GM21723 (cell line): Measurements from ENCODE around the gene KCNC3.

ENCODE experiments used
- ATAC-seq: cut with Tn5 transposase; IDR thresholded peaks from one replicate; pipeline ENCODE4 v1.9.1; 2021; ENCODE audit warnings: mild to moderate bottlenecking, moderate library complexity; ENCODE audit not compliant: unreplicated experiment

Gene KCNC3

DNA sequence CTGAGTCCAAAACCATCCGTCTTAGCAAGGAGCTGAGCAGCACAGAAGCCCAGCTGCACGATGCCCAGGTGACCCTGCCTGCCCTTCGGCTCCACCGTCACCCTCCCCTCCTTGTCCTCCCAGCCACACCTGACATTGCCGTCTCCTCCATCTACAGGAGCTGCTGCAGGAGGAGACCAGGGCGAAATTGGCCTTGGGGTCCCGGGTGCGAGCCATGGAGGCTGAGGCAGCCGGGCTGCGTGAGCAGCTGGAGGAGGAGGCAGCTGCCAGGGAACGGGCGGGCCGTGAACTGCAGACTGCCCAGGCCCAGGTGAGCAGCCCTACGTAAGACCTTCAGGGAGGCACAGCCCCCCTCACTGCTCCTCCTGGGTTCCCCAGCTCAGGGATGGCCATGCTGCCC is 49.1 kb downstream of the KCNC3 start:
- ATAC-seq: no peak

DNA sequence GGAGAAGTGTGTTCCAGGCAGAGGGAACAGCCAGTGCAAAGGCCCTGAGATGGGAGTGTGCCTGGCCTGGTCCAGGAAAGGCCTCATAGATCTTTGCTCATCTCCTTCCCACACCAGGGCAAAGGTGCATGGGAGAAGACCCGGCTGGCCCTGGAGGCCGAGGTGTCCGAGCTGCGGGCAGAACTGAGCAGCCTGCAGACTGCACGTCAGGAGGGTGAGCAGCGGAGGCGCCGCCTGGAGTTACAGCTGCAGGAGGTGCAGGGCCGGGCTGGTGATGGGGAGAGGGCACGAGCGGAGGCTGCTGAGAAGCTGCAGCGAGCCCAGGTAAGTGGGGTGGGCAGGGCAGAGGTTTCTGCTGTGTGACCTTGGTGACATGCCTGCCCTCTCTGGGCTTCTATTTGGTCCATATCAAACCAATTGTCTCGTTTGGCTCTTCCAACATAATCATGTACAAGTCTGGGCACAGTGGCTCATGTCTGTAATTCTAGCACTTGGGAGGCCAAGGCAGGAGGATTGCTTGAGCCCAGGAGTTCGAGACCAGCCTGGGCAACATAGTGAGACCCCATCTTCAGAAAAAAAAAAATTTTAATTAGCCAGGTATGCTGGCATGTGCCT is 51.1 kb downstream of the KCNC3 start:
- no peak for ATAC-seq

DNA sequence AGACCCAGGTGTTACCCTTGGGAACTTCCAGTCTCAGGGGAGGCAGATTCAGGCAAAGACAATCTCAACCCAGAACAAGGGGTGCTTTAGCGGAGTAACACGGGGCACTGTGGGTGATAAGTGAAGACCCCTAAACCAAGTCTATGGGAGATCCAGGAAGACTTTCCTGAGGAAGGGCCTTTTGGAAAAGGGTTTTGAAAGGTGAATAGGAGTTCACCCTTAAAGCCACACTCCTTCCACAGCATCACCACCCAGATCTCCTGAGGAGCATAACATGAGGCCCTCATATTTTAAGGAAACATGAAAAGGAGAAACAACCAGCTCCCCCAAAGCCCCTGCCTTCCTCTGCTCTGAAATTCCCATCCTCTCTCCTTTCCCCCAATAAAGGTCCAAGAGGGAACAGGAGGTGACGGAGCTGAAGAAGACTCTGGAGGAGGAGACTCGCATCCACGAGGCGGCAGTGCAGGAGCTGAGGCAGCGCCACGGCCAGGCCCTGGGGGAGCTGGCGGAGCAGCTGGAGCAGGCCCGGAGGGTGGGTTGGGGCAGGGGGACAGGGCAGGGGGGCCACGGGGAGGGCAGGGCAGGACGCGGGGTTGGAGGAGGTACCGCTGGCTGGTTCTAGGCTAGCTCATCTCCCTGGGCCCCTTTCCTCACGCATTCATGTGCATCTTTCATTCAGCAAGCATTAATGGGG is 52.7 kb downstream of the KCNC3 start:
- ATAC-seq: no peak

DNA sequence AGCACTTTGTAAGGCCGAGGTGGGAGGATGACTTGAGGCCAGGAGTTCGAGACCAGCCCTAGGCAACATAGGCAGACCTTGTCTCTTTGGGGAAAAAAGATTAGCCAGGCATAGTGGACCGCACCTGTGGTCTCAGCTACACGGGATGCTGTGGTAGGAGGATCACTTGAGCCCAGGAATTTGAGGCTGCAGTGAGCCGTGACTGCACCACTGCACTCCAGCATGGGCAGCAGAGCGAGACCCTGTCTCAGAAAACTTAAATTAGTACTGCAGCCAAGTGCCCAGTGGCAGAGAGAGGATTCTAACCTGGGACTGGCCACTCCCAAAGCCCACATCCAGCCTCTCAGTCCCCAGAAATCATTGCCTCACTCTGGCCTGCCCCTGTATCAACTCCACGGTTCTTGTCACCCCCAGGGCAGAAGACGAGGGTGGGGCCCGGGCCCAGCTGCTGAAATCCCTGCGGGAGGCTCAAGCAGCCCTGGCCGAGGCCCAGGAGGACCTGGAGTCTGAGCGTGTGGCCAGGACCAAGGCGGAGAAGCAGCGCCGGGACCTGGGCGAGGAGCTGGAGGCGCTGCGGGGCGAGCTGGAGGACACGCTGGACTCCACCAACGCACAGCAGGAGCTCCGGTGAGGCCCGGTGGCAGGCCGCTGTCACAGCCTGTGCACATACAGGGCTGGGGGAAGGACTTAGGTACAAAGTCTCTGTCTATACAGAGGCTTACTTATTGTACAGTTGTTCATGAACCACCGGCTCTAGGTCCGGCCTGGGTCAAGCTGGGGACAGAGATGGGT is 53.4 kb downstream of the KCNC3 start:
- no peak for ATAC-seq

DNA sequence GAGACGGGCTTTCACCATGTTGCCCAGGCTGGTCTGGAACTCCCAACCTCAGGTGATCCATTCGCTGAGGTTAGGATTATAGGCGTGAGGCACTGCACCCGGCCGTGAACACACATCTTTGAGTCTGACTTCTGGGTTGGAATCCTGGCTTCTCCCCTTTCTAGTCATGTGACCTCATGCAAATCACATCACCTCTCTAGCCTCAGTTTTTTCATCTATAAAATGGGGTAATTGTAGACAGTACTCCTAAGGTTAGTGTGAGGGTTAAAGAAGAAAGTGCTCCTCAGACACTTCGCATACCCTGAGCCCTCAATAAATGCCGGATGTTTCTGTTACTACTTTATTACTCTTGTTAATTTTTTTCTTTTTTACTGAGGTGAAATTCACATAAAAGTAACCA is 55.4 kb downstream of the KCNC3 start:
- ATAC-seq: no peak

DNA sequence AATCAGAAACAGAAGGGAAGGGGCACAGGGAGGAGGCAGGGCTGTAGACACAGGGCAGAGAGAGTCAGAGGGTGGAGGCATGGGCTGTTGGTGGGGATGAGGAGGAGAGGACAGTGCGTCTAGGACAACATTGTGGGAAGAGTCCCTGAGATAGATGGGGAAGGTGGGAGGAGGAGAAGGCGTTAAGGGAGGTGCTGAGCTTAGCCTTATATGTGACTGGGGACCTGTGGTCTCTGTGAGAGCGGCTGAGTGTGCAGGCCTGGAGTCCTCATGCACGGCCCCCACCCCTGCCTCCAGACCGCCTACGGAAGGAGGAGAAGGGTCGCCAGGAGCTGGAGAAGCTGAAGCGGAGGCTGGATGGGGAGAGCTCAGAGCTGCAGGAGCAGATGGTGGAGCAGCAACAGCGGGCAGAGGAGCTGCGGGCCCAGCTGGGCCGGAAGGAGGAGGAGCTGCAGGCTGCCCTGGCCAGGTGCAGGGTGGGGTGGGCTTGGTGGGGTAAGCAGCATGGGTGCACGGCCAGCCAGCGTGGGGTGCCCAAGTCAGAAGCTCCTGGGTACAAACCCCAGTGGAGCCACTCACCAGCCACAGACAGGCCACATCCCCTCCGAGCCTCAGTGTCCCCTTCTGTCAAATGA is 56.8 kb downstream of the KCNC3 start:
- no peak for ATAC-seq

DNA sequence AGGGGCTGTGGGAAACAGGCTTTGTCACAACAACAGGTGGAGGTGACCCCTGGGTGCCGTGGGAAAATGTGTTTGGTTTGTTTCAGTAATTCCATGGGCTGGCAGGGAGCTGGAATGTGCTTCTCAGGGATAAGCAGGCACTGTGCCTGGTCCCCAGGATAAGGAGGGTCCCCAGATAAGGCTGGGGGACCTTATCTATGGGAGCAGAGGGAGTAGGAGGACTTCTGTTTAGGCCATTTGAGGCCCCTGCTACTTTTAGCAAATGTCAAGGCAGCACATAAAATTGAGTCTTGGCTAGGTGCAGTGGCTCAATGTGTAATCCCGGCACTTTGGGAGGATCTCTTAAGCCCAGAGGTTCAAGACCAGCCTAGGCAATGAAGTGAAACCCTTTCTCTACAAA is 59.5 kb downstream of the KCNC3 start:
- ATAC-seq: no peak

DNA sequence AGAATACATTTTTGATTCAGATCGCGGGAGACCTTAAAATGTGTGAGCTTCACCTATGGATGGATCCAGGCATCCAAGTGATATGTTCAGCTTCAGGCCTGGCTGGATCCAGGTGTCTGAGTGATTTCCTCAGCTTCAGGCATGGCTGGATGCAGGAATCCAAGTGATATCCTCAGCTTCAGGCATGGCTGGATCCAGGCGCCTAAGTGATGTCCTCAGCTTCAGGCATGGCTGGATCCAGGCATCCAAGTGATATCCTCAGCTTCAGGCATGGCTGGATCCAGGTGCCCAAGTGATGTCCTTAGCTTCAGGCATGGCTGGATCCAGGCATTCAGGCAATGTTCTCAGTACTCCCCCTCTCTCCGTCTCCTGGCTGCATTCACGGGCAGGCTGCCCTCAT is 60.7 kb downstream of the KCNC3 start:
- no peak for ATAC-seq

DNA sequence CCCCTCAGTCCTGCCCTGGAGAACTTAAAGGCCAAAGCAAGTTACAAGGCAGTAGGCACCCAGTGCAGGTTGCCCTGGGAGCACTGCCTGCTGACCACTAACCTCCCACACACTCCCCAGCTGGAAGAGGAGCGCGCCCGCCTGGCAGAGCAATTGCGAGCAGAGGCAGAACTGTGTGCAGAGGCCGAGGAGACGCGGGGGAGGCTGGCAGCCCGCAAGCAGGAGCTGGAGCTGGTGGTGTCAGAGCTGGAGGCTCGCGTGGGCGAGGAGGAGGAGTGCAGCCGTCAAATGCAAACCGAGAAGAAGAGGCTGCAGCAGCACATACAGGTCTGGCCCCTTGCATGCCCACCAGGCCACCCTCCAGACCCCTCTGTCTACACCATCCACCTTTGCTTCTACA is 61.1 kb downstream of the KCNC3 start:
- no peak for ATAC-seq

DNA sequence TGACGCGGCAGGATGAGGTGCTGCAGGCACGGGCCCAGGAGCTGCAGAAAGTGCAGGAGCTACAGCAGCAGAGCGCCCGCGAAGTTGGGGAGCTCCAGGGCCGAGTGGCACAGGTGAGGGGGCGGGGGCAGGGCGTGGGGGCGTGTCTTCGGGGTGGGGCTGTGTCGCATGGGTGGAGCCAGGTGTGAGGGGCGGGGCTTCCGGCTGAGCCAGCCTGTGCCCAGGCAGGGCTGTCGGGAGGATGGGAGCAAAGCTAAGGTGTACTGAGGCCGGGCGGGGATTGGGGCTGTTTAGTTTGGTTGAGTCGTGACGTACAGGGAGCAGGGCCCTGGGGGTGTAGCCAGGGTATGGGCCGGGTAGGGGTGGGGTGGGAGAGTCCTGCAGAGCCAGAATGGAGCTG is 62.3 kb downstream of the KCNC3 start:
- ATAC-seq: no peak

DNA sequence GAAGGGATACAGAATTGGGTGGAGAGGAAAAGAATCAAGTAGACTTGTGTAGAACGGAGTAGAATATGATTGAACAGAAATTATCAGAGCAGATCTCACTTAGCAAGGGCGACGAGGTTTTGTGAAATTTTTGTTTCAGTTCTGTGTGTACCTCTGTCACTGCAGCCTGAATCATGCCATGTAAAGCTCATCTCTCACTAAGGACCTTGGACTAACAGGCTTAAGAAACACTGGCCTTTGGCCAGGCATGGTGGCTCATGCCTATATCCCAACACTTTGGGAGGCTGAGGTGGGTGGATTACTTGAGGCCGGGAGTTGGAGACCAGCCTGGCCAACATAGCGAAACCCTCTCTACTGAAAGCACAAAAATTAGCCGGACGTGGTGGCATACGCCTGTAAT is 63.1 kb downstream of the KCNC3 start:
- ATAC-seq: no peak

DNA sequence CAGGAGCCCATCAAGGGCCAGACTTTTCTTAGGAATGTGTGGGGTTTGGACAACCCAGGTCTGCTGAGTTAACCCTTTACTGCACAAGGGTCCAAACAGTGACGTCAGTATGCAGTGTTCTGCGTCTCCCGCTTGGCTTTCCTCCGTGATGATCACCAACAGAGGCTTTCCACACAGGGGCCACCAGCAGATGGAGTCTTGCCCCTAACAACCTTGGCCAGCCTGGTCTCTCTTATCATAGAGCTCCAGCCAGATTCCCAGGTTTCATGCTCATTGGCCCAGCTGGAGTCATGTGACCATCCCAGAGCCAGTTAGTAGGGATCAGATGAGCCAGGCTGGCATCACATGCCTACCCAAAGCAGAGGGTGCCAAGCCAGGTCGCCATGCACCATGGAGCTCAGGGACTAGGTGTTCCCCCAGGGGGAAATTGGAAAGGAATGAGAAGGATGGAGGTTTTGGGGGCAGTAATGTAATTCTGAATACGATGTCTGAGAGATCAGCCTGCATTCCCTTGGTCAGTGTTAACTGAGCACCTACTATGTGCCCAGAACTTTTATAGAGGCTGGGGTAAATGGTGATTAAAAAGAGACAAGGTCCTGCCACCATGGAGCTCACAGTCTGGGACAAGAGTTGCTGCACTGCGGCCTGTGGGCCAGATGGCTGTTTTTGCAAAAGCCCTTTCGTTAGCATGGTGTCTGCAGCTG is 64.5 kb downstream of the KCNC3 start:
- ATAC-seq: no peak

DNA sequence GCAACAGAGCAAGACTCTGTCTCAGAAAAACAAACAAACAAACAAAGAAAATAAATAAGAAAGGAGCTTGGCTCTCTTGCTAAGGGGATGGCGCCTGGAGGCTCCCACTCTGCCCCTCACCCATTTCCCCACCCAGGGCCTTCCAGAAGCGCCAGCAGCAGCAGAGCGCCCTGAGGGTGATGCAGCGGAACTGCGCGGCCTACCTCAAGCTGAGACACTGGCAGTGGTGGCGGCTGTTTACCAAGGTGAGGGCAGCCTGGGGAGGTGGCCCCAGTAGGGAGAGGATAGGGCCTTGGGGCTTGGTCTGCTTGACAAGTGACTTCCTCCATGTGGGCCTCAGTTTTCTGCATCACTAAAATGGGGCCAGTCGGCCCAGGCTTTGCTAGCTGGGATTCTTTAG is 66.0 kb downstream of the KCNC3 start:
- no peak for ATAC-seq
